Endothelial cell of umbilical vein (primary cell): ENCODE measurements around the gene INMT. TPM values are rescaled to one million over a fixed set of nuclear protein-coding genes. Genes with fewer than 3 reads are reported as not detected.

Experiments
- BruUV-seq: library from RNA; stranded (reverse); fragments of 400-500 nt; replicated peaks from 2 replicates; lab custom pipeline; 2021; lab: Mats Ljungman, UMichigan
- CTCF ChIA-PET: fragments of 300-600, 350-600 bp; sonication (Branson Sonifier 250); formaldehyde crosslinking; loops from one replicate; lab custom pipeline; 2021; ENCODE audit warnings: antibody characterized with exemption, inconsistent platforms; lab: Charles Lee
- POLR2A ChIA-PET: fragments of 300-600, 350-600 bp; sonication (Branson Sonifier 250); formaldehyde crosslinking; loops from one replicate; lab custom pipeline; 2021; ENCODE audit warnings: antibody characterized with exemption, inconsistent platforms; lab: Charles Lee
- DNase-seq: peaks from one replicate; pipeline ENCODE4 v3.0.0-alpha.2; 2011; ENCODE audit warnings: low read depth, low spot score
- FAIRE-seq: peaks from 2 replicates; lab custom pipeline; 2011; peaks lifted over from hg19 to GRCh38; lab: Jason Lieb, UNC
- H2AFZ ChIP-seq: 2 replicates; pipeline ENCODE4 v1.6.0; 2012; ENCODE audit warnings: low read depth, low read length, control low read depth, inconsistent platforms
- H3K27ac ChIP-seq: 2 replicates; pipeline ENCODE4 v1.5.1; 2011; ENCODE audit warnings: low read depth, mild to moderate bottlenecking, control low read depth, low read length, moderate library complexity; ENCODE audit not compliant: insufficient read depth
- H3K27me3 ChIP-seq, 2 experiments: 2 replicates each; pipeline versions ENCODE4 v1.6.0 to v1.6.1; 2011; ENCODE audit warnings: low read length in 2 of 2, mixed read lengths in 1 of 2; ENCODE audit not compliant: control insufficient read depth in 2 of 2, insufficient read depth in 2 of 2
- H3K36me3 ChIP-seq, 2 experiments: 2 replicates in 1 of 2; 3 replicates in 1 of 2; pipeline ENCODE4 v1.5.1; 2011; ENCODE audit warnings: low read length in 2 of 2, mild to moderate bottlenecking in 1 of 2, moderate library complexity in 1 of 2; ENCODE audit not compliant: control insufficient read depth in 2 of 2, insufficient read depth in 2 of 2; ENCODE audit errors: extremely low read depth in 1 of 2
- H3K4me1 ChIP-seq: 3 replicates; pipeline ENCODE4 v1.5.1; 2011; ENCODE audit warnings: mild to moderate bottlenecking, low read length; ENCODE audit not compliant: control insufficient read depth, insufficient read depth; ENCODE audit errors: extremely low read depth
- H3K4me2 ChIP-seq: 2 replicates; pipeline ENCODE4 v1.6.1; 2011; ENCODE audit warnings: low read length, control low read depth, mixed read lengths; ENCODE audit not compliant: insufficient read depth
- H3K4me3 ChIP-seq, 3 experiments: fragments of 200-600 bp in 1 of 3; sonication (generic), shearing (Covaris generic) in 1 of 3; replicated peaks in 1 of 3; 2 replicates each; pipeline ENCODE4 v1.5.1; 2011 to 2016; ENCODE audit warnings: control low read depth in 3 of 3, low read length in 3 of 3, mild to moderate bottlenecking in 2 of 3, inconsistent platforms in 1 of 3, low read depth in 1 of 3, moderate library complexity in 1 of 3; ENCODE audit not compliant: insufficient read depth in 1 of 3
- H3K79me2 ChIP-seq: 2 replicates; pipeline ENCODE4 v1.6.0; 2012; ENCODE audit warnings: low read length, inconsistent platforms; ENCODE audit not compliant: control insufficient read depth, insufficient read depth
- H3K9ac ChIP-seq: replicated peaks from 2 replicates; pipeline ENCODE3; 2011; ENCODE audit warnings: low read length, control low read depth; ENCODE audit not compliant: insufficient read depth; ENCODE audit errors: extremely low read depth
- H3K9me1 ChIP-seq: replicated peaks from 3 replicates; pipeline ENCODE4 v1.6.0; 2011; ENCODE audit warnings: mild to moderate bottlenecking, low read length; ENCODE audit not compliant: control insufficient read depth, insufficient read depth; ENCODE audit errors: extremely low read depth
- H3K9me3 ChIP-seq: replicated peaks from 2 replicates; pipeline ENCODE4 v1.5.1; 2012; ENCODE audit warnings: low read length, inconsistent platforms; ENCODE audit not compliant: control insufficient read depth, insufficient read depth
- H4K20me1 ChIP-seq: replicated peaks from 2 replicates; pipeline ENCODE3; 2011; ENCODE audit warnings: mild to moderate bottlenecking, low read length; ENCODE audit not compliant: control insufficient read depth, insufficient read depth; ENCODE audit errors: extremely low read depth
- EZH2 ChIP-seq: IDR thresholded peaks from 2 replicates; pipeline ENCODE4 v1.6.1; 2012; ENCODE audit warnings: borderline replicate concordance, low read depth, mild to moderate bottlenecking, moderate library complexity, low read length, inconsistent platforms; ENCODE audit not compliant: severe bottlenecking
- FOS ChIP-seq: IDR thresholded peaks from 2 replicates; pipeline ENCODE4 v1.6.1; 2011; ENCODE audit warnings: mild to moderate bottlenecking, low read length, moderate library complexity, borderline replicate concordance; ENCODE audit not compliant: insufficient read depth
- GATA2 ChIP-seq: IDR thresholded peaks from 2 replicates; pipeline ENCODE4 v1.7.0; 2011; ENCODE audit warnings: low read depth, mild to moderate bottlenecking, moderate library complexity, mixed read lengths, low read length; ENCODE audit not compliant: insufficient read length, insufficient read depth
- JUN ChIP-seq: IDR thresholded peaks from 2 replicates; pipeline ENCODE4 v1.6.1; 2011; ENCODE audit warnings: borderline replicate concordance, low read depth; ENCODE audit not compliant: insufficient read length, insufficient read depth
- MYC ChIP-seq: IDR thresholded peaks from one replicate; pipeline ENCODE4 v1.6.1; 2011; ENCODE audit warnings: mild to moderate bottlenecking, low read depth, low read length
- POLR2A ChIP-seq: IDR thresholded peaks from 2 replicates; pipeline ENCODE4 v1.6.1; 2012; ENCODE audit warnings: low read depth, mild to moderate bottlenecking, control low read depth, low read length
- POLR2AphosphoS5 ChIP-seq: IDR thresholded peaks from 2 replicates; pipeline ENCODE4 v1.6.1; 2012; ENCODE audit warnings: low read depth, mild to moderate bottlenecking, control low read depth, low read length, moderate library complexity; ENCODE audit not compliant: insufficient read depth
- dilution Hi-C: fragments of 300-500 bp; cut with MboI; formaldehyde crosslinking; loops from one replicate; pipeline ENCODE4 v1.15.0; 2019; ENCODE audit warnings: low sequenced_read_pairs; ENCODE audit not compliant: extremely low pct_ligation_motif_present
- intact Hi-C: fragments of 100-400 bp; cut with micrococcal nuclease; formaldehyde crosslinking; loops from one replicate; pipeline ENCODE4 v1.10.0; 2022
- polyA plus RNA-seq, 4 experiments: library from polyadenylated mRNA; depleted of rRNA in 3 of 4; stranded (reverse) in 3 of 4; unstranded in 1 of 4; fragments of >200 nt; gene quantifications; 2 replicates each; pipeline versions ENCODE4 v1.2.1 to v1.2.3, GENCODE V29; 2011 to 2012; ENCODE audit warnings: missing spikeins in 1 of 4
- total RNA-seq: library from RNA; stranded (reverse); gene quantifications from 2 replicates; pipeline ENCODE4 v1.2.3, GENCODE V29; 2021
- TF ChIP-seq, protein P1 (sequence below), 2 donors: IDR thresholded peaks; 1 replicate in 1 of 2; 2 replicates in 1 of 2; pipeline ENCODE4 v1.5.1; 2011; ENCODE audit warnings: low read length in 2 of 2, mild to moderate bottlenecking in 2 of 2, moderate library complexity in 2 of 2, control low read depth in 1 of 2, inconsistent platforms in 1 of 2, low read depth in 1 of 2; ENCODE audit not compliant: insufficient read depth in 1 of 2; ENCODE audit errors: extremely low read depth in 1 of 2
- TF ChIP-seq, protein P2 (sequence below): IDR thresholded peaks from 2 replicates; pipeline ENCODE4 v1.6.1; 2011; ENCODE audit not compliant: insufficient read depth, insufficient read length

Gene INMT
- total and polyA plus RNA-seq, 2 donors (not counting 3 experiments of a cell fraction or from before 2014, with no cell fraction given): not detected

DNA sequence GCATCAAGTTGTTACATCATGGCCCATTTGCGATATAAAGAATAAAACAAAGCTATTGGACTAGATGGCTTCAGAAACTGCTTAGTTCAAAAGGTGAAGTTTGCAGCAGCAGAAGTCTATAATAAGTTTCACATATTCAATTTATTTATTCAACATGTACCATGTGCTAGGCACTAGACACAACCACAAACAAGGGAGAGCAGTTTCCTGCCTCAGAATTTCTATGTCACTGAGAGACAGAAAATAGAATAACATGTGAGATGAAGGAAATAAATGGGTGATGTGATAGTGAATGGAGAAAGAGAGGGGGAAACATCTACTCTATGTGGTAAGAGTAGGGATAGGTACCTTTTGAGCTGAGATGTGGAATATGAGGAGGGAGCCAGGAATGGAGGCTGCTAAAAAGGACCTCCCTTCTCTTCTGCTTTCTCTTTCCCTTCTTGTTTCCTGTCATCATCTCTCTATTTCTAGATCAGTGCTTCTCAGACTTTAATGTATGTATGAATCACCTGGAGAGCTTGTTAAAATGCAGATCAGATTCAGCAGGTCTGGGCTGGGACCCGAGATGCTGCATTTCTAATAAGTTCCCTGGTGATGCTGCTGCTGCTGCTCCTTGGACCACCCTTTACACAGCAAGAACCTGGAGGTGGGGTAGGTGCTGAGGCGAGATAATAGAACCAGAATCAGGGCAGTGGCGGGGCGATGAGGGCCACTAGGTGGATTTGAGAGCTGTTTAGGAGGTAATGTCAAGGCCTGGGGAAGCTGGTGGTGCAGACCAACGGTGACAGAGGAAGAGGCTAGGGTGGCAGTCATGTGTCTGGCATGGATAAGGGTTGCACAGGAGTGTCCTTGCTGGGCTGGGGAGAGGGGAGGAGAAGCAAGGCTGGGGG lies 13.7 kb upstream of the INMT start:
- TF ChIP-seq MYC: no peak
- no peak for TF ChIP-seq GATA2
- no peak for TF ChIP-seq POLR2A
- no peak for TF ChIP-seq JUN
- TF ChIP-seq POLR2AphosphoS5: no peak
- TF ChIP-seq, protein P1, sequence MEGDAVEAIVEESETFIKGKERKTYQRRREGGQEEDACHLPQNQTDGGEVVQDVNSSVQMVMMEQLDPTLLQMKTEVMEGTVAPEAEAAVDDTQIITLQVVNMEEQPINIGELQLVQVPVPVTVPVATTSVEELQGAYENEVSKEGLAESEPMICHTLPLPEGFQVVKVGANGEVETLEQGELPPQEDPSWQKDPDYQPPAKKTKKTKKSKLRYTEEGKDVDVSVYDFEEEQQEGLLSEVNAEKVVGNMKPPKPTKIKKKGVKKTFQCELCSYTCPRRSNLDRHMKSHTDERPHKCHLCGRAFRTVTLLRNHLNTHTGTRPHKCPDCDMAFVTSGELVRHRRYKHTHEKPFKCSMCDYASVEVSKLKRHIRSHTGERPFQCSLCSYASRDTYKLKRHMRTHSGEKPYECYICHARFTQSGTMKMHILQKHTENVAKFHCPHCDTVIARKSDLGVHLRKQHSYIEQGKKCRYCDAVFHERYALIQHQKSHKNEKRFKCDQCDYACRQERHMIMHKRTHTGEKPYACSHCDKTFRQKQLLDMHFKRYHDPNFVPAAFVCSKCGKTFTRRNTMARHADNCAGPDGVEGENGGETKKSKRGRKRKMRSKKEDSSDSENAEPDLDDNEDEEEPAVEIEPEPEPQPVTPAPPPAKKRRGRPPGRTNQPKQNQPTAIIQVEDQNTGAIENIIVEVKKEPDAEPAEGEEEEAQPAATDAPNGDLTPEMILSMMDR (IDR thresholded peaks at IDR 0.05; ENCODE audit: extremely low read depth in 1 of 2, insufficient read depth in 1 of 2, low read depth in 1 of 2, low read length in 2 of 2): no peak
- TF ChIP-seq EZH2: no peak
- TF ChIP-seq FOS: no peak
- TF ChIP-seq, protein P2, sequence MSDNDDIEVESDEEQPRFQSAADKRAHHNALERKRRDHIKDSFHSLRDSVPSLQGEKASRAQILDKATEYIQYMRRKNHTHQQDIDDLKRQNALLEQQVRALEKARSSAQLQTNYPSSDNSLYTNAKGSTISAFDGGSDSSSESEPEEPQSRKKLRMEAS: no peak
- no peaks in the 10 kb centered on the region for H3K4me1 ChIP-seq
- intact Hi-C loops (no loop called here), dilution Hi-C loops (no loop called here)
- H3K4me2 ChIP-seq: no peak overlapping the region
- H3K79me2 ChIP-seq: no peaks in the 10 kb centered on the region
- H4K20me1 ChIP-seq: no peaks in the 10 kb centered on the region
- H3K27ac ChIP-seq: no peak overlapping the region
- H3K9me1 ChIP-seq: no peaks in the 10 kb centered on the region
- CTCF ChIA-PET: interaction anchor here (1.1 to 1.6 kb wide), 3 partner anchors 9 to 175 kb away, joined by 3 to 5 read pairs (median 4); no protein-coding TSS in a partner anchor
- H3K27me3 ChIP-seq: peaks cover 3 to 4% of the 10 kb centered on the region in 2 experiments
- POLR2A ChIA-PET: no interaction called here
- no peak overlapping the region for H2AFZ ChIP-seq
- H3K9ac ChIP-seq: no peak overlapping the region
- H3K4me3 ChIP-seq: no peak overlapping the region
- H3K36me3 ChIP-seq: no peaks in the 10 kb centered on the region
- FAIRE-seq (no peak), DNase-seq (no peak)
- no TSS peak for BruUV-seq
- H3K9me3 ChIP-seq: no peaks in the 10 kb centered on the region
